OCI-M1 (cell line): ENCODE results near the gene FIGLA.
"Not testable (repeated sequence)": the region's sequence is repeated elsewhere in the genome, so short reads cannot be mapped to it uniquely, and the experiment has no call there.

ENCODE experiments used
- DNase-seq: peaks from one replicate; lab custom pipeline; 2025; lab: John Stamatoyannopoulos, UW

The FIGLA gene

DNA sequence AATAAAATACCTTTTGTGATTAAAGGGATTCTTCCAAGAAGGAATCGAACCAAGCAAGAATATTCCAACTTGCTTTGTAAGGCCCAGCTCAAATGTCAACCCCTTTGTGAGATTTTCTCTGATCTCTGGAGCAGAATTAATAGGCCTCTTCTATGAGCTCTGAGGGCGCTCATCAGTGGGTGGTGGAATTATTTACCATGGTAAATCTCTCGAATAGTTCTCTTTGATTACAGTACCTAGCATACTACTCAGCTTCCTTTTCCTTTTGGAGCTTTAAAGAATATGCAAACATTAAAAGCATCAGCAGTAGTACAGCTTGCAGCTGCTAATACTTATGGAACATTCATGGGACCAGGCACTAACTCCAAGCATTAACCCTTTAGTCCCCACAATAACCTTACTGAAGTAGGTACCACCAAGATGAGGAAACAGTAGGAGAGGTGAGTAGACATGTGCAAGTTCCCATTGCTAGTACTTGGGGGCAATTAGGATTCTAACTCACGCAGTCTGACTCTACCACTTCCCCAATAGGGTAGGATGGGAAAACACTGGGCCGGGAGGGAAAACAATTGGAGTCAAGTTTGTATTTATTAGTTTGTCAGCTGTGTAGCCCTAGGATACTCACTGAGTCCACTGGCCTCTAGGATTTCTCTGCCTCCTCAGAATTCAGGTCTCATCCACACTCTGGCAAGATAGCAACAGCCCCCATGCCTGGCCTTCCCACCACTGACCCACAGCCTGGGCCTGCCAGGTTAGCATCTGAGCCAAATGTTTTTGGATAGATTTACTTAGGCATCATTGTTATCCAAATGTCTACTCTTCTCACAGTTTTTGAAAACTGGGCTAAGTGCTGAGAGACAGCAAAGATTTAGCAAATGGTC, 44.1 kb downstream of the FIGLA start:
- no peak for DNase-seq

DNA sequence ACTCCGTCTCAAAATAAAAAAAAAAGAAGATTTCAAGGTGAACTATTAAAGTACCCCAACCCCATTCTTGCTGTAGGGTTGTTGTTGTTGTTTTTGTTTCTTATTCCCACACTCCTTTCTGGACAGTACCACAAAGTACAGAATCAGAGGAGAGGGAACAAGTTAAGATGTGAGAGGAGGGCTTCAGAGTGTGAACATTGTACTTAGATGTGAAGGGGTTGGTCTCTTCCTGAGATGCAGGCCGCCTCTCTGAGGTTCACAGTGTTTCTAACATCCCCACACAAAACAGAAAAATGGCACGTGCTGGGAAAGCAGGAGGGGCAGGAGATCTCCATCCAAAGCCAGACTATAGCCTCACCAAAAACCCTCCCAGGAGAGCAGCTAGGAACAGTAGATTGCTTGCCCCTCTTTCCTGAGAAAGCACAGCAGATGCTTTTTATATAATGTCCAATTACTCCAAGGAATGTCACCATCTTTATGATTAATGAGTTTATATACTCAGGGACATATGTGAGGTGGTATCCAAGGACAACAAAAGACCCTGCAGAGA, 45.1 kb downstream of the FIGLA start:
- DNase-seq, result no peak

DNA sequence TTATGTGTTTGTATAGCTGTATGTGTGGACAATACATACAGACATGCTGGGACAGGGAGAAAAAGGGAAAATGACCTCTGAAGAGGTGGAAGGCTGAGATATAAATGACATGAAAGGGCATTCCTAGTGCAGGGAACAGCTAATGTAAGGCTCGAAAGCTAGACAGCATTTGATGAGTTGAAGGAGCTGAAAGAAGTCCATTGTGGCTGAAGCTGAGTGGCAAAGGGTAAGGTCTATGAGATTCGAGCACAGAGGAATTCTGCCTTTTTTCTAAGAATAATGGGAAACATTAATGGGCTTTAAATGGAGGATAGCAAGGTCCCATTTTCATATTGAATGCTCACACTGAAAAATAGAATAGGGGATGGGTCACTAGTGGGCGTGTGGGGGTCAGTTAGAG, 46.0 kb downstream of the FIGLA start:
- no peak for DNase-seq

- no peak for DNase-seq
Observed at GRCh38 chr2:70743677-70744076, 46.8 kb downstream of the FIGLA start.

DNA sequence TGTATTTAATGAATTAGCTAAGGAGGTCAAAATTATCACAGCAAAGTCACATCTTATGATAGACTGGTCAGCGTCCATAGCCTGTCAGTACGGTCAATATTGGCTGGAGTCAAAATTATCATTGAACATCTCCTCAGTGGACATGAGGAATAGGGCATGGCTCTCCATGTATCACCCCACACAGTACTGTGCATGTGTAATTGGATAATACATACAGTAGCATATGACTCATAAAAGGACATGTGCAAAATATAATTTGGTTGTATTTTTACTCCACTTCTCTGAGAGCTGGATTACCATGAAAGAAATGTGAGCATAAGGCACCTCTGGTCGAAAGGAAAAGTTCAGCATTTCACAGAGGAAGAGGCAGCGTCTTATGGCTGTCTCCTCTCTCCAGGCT, 47.4 kb downstream of the FIGLA start:
- no peak for DNase-seq

- DNase-seq, result not testable (repeated sequence)
Observed at GRCh38 chr2:70739492-70739891, 51.0 kb downstream of the FIGLA start.

GRCh38 chr2:70738159-70738558, 52.3 kb downstream of the FIGLA start:
- DNase-seq, result no peak

DNA sequence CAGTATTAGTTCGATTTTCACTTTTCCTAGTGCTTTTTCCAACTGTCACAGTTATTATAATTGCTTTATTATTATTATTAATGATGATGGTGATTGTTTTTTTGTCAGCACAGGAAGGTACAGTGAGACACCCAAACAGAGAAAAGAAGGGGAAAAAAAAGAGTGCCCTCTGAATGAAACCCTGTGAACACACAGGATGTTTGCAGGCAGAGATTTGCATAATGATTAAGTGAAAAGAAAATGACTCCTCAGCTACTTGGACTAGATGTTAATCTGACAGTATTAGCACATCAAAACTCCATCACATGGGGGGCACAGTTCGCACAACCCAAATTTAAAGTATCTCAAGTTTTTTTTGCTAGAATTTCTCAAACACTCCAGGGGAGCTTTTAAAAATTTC, 55.4 kb downstream of the FIGLA start:
- DNase-seq, result no peak

DNA sequence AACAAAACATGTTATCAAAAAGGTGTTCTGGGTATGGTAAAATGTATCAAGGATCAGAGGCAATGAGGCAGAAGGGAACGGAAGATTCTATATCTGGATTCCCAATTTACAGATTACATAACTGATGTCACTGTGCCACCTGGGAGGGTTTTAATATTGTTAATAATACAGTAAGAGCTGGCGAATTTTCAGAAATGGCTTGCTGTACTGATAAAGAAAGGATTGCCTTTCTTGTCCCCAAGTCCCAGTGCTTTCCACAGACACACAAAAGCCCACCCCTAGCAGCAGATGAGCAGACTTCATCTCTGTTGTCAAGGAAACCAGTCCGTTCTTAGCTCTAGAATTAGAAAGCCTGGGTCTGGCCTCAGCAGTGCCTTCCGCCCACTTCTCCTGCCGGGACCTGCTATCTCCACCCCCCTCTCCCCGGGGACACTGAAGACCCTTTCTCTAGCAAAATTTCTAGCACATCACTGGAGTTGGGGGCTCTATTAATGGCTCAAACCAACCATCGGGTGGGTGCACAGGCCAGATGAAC, 56.7 kb downstream of the FIGLA start:
- no peak for DNase-seq

- no peak for DNase-seq
Observed at GRCh38 chr2:70732766-70733645, 57.4 kb downstream of the FIGLA start.

DNA sequence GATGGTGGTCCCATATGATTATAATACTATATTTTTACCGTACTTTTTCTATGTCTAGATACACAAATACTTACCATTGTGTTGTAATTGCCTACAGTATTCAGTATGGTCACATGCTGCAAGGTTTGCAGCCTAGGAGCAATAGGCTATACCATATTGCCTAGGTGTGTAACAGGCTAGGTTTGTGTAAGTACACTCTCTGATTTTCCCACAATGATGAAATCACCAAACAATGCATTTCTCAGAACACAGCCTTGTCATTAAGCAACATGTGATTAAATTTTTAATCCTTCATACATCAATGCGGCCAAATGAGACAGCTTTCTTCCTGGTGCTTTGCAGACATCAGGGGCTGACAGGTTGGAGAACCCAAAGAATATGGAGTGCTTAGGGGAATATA, 59.7 kb downstream of the FIGLA start:
- no peak for DNase-seq

GRCh38 chr2:70729647-70730046, 60.8 kb downstream of the FIGLA start:
- no peak for DNase-seq

DNA sequence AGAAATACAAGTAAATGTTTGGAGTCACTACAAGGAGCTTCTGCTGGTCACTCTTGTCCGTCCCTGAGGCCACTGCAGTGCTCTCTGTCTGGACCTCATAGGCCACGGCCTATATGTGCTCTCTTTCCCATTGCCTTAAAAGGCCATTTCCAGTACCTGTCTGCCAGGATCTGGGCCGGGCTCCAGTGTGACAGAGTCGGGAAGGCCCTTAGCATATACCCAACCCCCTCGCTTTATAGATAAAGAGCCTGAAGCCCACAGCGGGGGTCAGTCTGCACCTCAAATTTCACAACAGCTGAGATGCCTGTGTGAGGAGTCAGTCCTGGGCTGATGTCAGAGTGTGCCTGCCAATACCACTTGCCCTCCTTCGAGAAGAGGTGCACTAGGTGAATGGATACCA, 62.3 kb downstream of the FIGLA start:
- no peak for DNase-seq
